EL (cell line): Measurements from ENCODE around the gene DLG2.
"Not testable (repeated sequence)": the region's sequence is repeated elsewhere in the genome, so short reads cannot be mapped to it uniquely, and the experiment has no call there.

Experiments used
- DNase-seq: peaks from one replicate; pipeline ENCODE4 v3.0.0-alpha.2; 2016

The DLG2 gene

DNA sequence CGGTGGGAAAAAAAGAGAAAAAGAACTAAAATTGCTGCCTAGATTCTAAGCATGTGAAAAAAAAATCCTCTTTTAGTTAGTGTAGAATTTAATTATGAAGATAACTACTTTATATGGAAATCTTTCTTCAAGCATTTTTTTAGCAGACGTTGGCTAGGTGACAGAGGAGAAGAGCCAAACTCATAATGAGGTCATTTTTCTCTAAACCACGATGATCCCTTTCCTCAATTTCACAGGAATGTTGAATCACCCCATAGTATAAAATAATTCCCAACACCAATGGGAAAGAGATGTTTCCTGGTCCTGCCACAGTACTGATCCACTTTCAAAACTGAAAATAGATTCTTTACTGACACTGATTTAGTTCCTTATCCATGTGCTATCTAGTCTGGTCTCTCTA lies 319.8 kb downstream of the DLG2 start:
- peak; percentile 6 for DNase-seq

- DNase-seq, result no peak
Measured at GRCh38 chr11:85301895-85302678, 325.1 kb downstream of the DLG2 start.

- no peak for DNase-seq
Measured at GRCh38 chr11:85299258-85299942, 327.7 kb downstream of the DLG2 start.

DNA sequence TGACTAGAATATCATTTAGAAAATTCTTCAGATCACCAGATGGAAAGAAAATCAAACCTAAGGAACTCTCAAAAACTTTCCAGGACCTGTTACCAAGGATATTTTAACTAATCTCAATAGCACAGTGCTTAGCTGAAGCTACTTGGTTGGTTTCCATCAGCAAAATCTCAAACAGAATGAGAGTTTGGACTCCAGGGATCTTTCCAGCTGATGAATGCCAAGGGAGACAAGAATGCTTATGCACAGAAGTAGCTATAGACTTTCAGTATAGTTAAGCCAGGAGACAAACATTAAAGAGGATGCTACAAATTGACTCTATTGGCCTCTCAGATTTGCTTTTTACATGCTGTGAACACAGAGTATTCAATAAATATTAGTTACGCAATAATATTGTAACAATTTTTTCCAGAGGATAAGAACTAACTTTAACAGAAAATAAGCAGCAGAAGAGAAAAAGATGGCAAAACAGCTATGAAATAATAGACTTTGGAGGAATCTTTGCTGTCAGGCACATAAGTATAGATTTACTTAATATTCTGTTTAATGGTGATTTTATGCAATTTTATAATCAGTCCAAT lies 331.4 kb downstream of the DLG2 start:
- DNase-seq, result no peak

DNA sequence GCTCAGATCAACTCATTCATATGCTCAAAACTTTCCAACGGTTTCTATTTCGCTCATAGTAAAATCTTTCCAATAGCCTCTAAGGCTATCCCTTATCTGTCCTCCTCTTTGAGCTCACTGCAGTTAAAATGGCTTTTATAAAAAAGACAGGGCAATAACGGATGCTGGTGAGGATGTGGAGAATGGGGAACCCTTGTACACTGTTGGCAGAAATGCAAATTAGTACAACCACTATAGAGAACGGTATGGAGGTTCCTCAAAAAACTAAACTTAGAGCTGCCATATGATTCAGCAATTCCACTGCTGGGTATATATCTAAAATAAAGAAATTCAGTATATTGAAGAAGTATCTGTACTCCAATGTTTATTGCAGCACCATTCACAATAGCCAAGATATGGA lies 345.6 kb downstream of the DLG2 start:
- DNase-seq, result no peak

- DNase-seq, result no peak
Measured at GRCh38 chr11:85279267-85279666, 347.9 kb downstream of the DLG2 start.

GRCh38 chr11:85277693-85278092 lies 349.5 kb downstream of the DLG2 start:
- DNase-seq, result no peak

- DNase-seq, result no peak
Measured at GRCh38 chr11:85276332-85276731, 350.8 kb downstream of the DLG2 start.

DNA sequence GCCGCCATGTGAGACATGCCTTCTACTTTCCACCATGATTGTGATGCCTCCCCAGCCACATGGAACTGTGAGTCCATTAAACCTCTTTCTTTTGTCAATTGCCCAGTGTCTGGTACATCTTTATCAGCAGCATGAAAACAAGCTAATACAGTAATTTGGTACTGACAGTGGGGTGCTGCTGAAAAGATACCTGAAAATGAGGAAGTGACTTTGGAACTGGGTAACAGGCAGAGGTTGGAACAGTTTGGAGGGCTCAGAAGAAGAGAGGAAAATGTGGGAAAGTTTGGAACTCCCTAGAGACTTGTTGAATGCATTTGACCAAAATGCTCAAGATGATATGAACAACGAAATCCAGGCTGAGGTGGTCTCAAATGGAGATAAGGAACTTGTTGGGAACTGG lies 356.8 kb downstream of the DLG2 start:
- DNase-seq, result not testable (repeated sequence)

DNA sequence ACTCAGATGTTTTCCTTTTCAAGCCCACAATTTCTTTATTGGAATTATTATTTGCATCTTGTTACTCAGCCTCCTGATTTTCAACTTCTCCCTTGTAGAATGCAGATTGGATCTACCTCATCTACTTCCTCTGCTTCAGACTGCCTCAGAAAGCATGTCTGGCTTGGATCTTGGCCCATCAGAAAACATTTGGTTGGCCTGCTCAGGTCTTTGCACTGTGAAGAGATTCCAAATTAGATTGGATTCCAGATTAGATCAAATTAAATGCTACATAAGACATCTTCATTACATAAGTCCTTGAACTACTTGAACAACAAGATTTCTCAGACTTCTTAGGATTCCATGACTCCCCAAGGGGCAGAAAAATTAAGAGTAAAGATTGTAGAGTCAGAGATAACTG lies 358.0 kb downstream of the DLG2 start:
- DNase-seq, result no peak

DNA sequence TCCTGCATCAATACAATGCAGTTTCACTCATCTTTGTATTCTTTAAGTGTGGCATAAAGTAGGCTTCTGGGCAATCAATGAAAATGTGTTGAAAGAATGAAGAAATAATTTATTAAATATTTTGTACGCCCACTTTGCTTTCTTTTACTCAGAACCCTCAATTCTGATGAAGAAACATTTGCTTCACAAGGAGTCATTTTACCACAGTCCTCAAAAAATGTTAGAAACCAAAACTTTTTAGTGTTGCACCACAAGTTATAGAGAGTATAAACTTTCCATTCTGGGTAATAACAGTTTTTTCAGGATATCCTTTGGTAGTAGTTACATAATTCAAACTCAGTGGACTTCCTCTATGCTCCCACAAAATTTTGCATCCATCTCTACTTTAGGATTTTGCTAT lies 360.5 kb downstream of the DLG2 start:
- DNase-seq, result no peak

DNA sequence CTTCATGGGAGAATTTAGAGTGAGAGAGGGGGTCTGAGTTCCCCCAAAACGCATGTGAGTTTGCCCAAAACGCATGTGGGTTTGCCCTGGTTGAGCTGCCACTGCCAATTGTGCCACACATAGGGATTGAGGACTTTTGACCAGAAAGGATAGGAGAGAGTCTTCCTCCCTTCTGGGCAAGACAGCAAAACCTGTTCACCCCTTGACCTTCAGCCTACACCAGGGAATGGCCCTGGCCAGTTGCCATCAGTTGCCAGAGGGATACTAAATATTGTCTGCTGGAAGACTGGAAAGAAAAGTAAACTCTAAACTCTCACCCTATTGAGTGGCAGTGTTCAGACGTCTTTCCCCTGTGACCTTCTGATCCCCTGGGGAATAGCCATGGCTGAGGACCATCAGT lies 363.8 kb downstream of the DLG2 start:
- no peak for DNase-seq

DNA sequence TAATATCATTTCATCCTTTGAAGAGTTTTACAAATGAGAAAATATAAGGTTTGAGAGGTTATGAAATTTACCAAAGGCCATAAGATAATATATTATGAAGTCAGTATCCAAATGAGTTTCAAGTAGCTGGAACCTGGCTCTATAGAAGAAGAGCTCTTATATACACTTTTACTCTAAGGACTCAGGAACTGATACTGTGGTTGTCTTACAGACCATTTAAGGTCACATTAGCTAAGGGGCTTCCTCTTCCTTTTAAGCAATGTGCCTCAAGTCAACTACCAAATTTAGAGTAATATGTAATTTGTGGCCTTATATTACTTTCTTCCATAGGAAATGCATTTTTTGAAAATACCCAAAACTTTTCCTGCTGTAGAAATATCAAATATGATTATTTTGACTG lies 369.3 kb downstream of the DLG2 start:
- no peak for DNase-seq

- no peak for DNase-seq
Measured at GRCh38 chr11:85256433-85256832, 370.7 kb downstream of the DLG2 start.

GRCh38 chr11:85249482-85249881 lies 377.7 kb downstream of the DLG2 start:
- DNase-seq, result no peak

DNA sequence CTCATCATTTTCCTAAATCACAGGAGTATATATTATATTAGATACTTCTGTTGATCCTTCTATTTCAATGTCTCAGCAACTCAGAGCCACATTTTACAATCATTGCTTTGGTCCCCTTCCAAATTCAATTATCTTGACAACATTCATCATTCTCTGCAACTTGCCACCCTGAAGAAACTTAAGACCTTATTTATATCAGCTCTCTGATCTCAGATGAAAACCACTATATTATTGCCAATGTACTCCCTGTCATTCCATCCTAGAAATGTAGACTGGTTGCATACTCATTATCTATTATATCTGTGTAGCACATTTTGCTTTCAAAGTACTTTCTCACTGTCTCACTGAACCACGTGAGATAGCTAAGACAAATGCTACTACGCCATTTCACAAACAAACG lies 379.3 kb downstream of the DLG2 start:
- no peak for DNase-seq

DNA sequence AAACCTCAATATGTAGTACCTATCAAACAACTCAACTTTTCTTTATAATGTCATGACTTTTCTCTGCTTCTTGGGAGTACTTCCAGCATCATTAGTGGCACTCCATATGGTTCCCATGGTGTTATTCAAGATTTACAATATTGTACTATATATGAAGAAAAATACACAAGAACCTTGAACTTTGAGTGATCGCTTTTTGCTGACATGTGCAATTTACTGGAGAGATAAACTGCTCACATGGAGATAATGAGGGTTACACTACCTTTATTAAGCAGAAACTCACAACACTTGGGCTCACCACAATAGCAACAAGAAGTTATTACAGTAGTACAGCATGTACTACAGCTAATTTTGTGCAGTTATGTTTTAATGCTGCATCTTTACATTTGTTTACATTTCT lies 388.2 kb downstream of the DLG2 start:
- DNase-seq, result no peak

GRCh38 chr11:85238038-85238437 lies 389.1 kb downstream of the DLG2 start:
- not testable (repeated sequence) for DNase-seq

- DNase-seq, result no peak
Measured at GRCh38 chr11:85236211-85236610, 390.9 kb downstream of the DLG2 start.

- DNase-seq, result no peak
Measured at GRCh38 chr11:85232559-85232958, 394.6 kb downstream of the DLG2 start.

DNA sequence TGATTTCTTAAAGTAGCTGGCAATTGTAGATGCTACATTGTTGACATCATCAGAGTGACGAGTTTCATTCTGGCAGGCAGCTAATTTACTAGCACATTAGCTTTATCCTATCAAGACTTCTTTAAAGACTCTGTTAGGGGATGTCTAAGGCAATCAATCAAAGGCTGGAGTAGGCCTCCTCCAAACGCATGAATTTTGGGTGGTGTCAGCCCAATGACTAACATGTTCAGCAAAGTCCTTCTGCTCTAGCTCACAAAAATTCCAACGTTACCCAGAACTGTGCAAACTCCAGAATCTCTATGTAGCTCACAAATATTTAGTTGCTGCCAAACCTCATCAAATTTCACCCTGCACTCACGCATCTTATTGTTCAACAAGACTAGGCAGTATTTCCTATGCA lies 395.6 kb downstream of the DLG2 start:
- no peak for DNase-seq

GRCh38 chr11:85229723-85230122 lies 397.4 kb downstream of the DLG2 start:
- DNase-seq, result not testable (repeated sequence)

GRCh38 chr11:85196968-85197367 lies 430.2 kb downstream of the DLG2 start:
- DNase-seq, result no peak

GRCh38 chr11:85195934-85196333 lies 431.2 kb downstream of the DLG2 start:
- no peak for DNase-seq
